Kidney (tissue), 14 donors: ENCODE measurements around the gene GSN. TPM values are rescaled to one million over a fixed set of nuclear protein-coding genes. Genes with fewer than 3 reads are reported as not detected.
A peak's percentile ranks its signal among the peaks of the same experiment; 100 is the strongest.

ENCODE experiments used
- DNase-seq, 5 donors: peaks; one replicate each; pipeline ENCODE4 v3.0.0-alpha.2; 2013 to 2020
- FAIRE-seq: peaks from 2 replicates; lab custom pipeline; 2012; peaks lifted over from hg19 to GRCh38; lab: Jason Lieb, UNC
- H3K27ac ChIP-seq, 2 donors: one replicate each; pipeline ENCODE4 v1.7.0; 2013; ENCODE audit warnings: low read depth in 2 of 2, low read length in 2 of 2, inconsistent platforms in 1 of 2
- H3K27me3 ChIP-seq: one replicate; pipeline ENCODE4 v1.7.1; 2013; ENCODE audit warnings: low read length, inconsistent platforms; ENCODE audit not compliant: control insufficient read depth, insufficient read depth
- H3K36me3 ChIP-seq, 3 donors: one replicate each; pipeline versions ENCODE4 v1.7.0 to v1.7.1; 2013; ENCODE audit warnings: low read length in 3 of 3, control low read depth in 1 of 3, inconsistent platforms in 1 of 3; ENCODE audit not compliant: insufficient read depth in 3 of 3, control insufficient read depth in 2 of 3
- H3K4me1 ChIP-seq, 3 donors: one replicate each; pipeline versions ENCODE4 v1.7.0 to v1.7.1; 2013; ENCODE audit warnings: low read length in 3 of 3, inconsistent platforms in 1 of 3, low read depth in 1 of 3; ENCODE audit not compliant: control insufficient read depth in 2 of 3, insufficient read depth in 2 of 3
- H3K4me3 ChIP-seq, 3 donors: one replicate each; pipeline versions ENCODE4 v1.7.0 to v1.8.1; 2013; ENCODE audit warnings: low read length in 3 of 3, control low read depth in 1 of 3, inconsistent platforms in 1 of 3
- H3K9ac ChIP-seq, 3 donors: one replicate each; pipeline versions ENCODE4 v1.7.0 to v1.7.1; 2013; ENCODE audit warnings: low read length in 3 of 3, control low read depth in 1 of 3, inconsistent platforms in 1 of 3
- H3K9me3 ChIP-seq, 3 donors: one replicate each; pipeline versions ENCODE4 v1.7.0 to v1.7.1; 2013; ENCODE audit warnings: low read length in 3 of 3, control low read depth in 1 of 3, inconsistent platforms in 1 of 3; ENCODE audit not compliant: control insufficient read depth in 2 of 3, insufficient read depth in 1 of 3
- CTCF ChIP-seq: IDR thresholded peaks from 3 replicates; pipeline ENCODE4 v1.5.1; 2012; ENCODE audit warnings: mild to moderate bottlenecking, moderate library complexity, borderline replicate concordance; ENCODE audit not compliant: insufficient read depth; ENCODE audit errors: extremely low read depth
- intact Hi-C: fragments of 100-400 bp; cut with DNase I; formaldehyde crosslinking; loops from one replicate; pipeline ENCODE4 v1.11.1; 2022
- polyA plus RNA-seq: library from polyadenylated mRNA; stranded (reverse); fragments of 350-450 nt; fragmentation: Illumina TruSeq; extraction: RNeasy Lipid Tissue Mini Kit (QIAGEN cat#74804); gene quantifications from one replicate; pipeline ENCODE4 v1.2.3, GENCODE V29; 2014; ENCODE audit warnings: low read depth, low replicate concordance; ENCODE audit not compliant: insufficient read depth
- total RNA-seq: library from RNA; stranded (reverse); fragmentation: NEBNext Ultra II Directional; extraction: Animal tissue kit (Norgen Biotek cat#: 25700); gene quantifications from one replicate; pipeline ENCODE4 v1.2.1, GENCODE V29; 2021
- donor health status: control.
- donor health status: control.
- donor health status: control.
- donor health status: control.
- donor health status: control.
- donor health status: DM: yes; HTN: yes; CAD: no.
- donor health status: Normal renal cell carcinoma (clear cell type).

The GSN gene
- total and polyA plus RNA-seq, 2 donors from 2014 or later = 235 to 511 TPM

GRCh38 chr9:121318631-121319382 is 50.8 kb downstream of the GSN start:
- H3K27ac ChIP-seq = no peak overlapping the region

DNA sequence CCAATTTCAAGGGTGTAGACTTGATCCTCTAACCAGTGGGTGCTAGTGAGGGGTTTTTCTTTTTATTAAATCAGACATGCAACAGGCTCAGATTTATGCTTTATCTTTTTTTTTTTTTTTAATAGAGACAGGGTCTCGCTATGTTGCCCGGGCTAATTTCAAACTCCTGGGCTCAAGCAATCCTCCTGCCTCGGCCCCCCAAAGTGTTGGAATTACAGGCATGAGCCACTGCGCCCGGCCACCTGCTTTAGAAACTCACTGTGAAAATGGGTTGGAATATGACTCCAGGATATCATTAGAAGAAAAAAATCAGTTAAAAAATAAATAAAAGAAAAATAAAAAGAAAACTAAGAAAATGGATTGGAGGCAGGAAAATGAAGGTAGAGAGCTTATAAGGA is 51.4 kb downstream of the GSN start:
- H3K36me3 ChIP-seq = peaks cover 0 to 36% (median 16%) of the 10 kb centered on the region in 3 donors
- FAIRE-seq (no peak), DNase-seq (no peak)
- H3K9me3 ChIP-seq = no peaks in the 10 kb centered on the region
- H3K9ac ChIP-seq = no peak overlapping the region
- no peak for TF ChIP-seq CTCF
- no peak overlapping the region for H3K4me3 ChIP-seq
- H3K27ac ChIP-seq = no peak overlapping the region
- intact Hi-C loops = loop anchor here (10.0 kb wide), 1 partner anchor 55 kb away; the partner anchor contains the start of gene GSN
- H3K4me1 ChIP-seq = peaks cover 0 to 16% (median 0%) of the 10 kb centered on the region in 3 donors
- H3K27me3 ChIP-seq = no peaks in the 10 kb centered on the region

More at GRCh38 chr9:121318631-121319382, 50.8 kb downstream of the GSN start:
- H3K36me3 ChIP-seq = peaks cover 0 to 38% (median 17%) of the 10 kb centered on the region in 3 donors
- intact Hi-C loops = loop anchor here (10.0 kb wide), 1 partner anchor 54 kb away; the partner anchor contains the start of gene GSN
- H3K4me3 ChIP-seq = no peak overlapping the region
- peaks cover 0 to 16% (median 0%) of the 10 kb centered on the region in 3 donors for H3K4me1 ChIP-seq
- H3K27me3 ChIP-seq = no peaks in the 10 kb centered on the region
- no peak for DNase-seq
- no peak for FAIRE-seq
- TF ChIP-seq CTCF = no peak
- no peaks in the 10 kb centered on the region for H3K9me3 ChIP-seq
- H3K9ac ChIP-seq = no peak overlapping the region

DNA sequence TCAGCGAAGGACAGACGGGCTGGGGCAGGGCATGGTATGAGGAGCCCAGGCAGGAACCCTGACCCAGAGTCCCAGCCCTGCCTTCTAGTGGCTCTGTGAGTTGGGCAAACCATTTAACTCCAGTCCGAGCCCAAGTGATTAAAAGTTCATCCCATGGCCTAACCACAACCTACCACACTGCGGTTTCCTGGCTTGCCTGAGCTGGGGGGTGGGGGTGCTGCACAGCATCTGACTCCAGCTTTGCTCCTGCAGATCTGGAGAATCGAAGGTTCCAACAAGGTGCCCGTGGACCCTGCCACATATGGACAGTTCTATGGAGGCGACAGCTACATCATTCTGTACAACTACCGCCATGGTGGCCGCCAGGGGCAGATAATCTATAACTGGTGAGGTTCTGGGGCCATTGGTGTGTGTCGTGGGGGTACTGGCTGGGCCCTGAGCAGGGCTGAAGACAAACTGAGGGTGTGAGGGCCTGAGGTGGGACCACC is 53.1 kb downstream of the GSN start:
- no peak overlapping the region for H3K9ac ChIP-seq
- DNase-seq = no peak
- peaks cover 0 to 16% (median 2%) of the 10 kb centered on the region in 3 donors for H3K4me1 ChIP-seq
- FAIRE-seq = no peak
- peak overlapping the region in 1 of 2 donors; percentile 49 for H3K27ac ChIP-seq
- intact Hi-C loops = no loop called here
- no peak for TF ChIP-seq CTCF
- H3K36me3 ChIP-seq = peaks cover 4 to 44% (median 27%) of the 10 kb centered on the region in 3 donors
- no peaks in the 10 kb centered on the region for H3K9me3 ChIP-seq
- no peak overlapping the region for H3K4me3 ChIP-seq
- H3K27me3 ChIP-seq = no peaks in the 10 kb centered on the region
